Panc1 (cell line): ENCODE data around the gene EYA2.

Source experiments
- CTCF ChIP-seq: fragments of 450-650 bp; IDR thresholded peaks from 2 replicates; pipeline ENCODE4 v1.5.1; 2017; ENCODE audit warnings: mild to moderate bottlenecking
- SIN3A ChIP-seq: IDR thresholded peaks from 2 replicates; pipeline ENCODE4 v1.6.1; 2012; ENCODE audit warnings: low read depth, mild to moderate bottlenecking, low read length, moderate library complexity, borderline replicate concordance; ENCODE audit not compliant: insufficient read depth

DNA sequence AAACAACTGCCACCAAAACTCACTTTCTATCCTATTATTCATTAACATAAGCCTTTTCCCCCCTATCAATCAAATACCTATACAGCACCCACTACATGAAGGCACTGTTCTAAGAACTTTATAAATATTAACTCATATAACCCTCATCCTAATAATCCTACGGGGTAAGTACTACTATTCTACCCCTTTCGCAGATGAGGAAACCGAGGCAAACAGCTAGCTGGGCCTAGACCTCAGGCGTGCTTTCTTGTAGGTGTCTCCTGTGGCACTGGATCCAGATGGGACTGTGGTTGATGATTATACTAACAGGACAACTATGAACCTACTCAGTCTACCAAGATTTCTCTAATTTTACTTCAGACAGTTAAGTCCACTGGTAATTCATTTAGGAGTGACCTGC lies 330.2 kb downstream of the EYA2 start:
- no peak for TF ChIP-seq SIN3A
- no peak for TF ChIP-seq CTCF
